PC-9 (cell line): ENCODE results near the gene PTPRR. TPM values are rescaled to one million over a fixed set of nuclear protein-coding genes. Genes with fewer than 3 reads are reported as not detected.

Source experiments
- BruUV-seq: library from RNA; stranded (reverse); fragments of 400-500 nt; replicated peaks from 2 replicates; lab custom pipeline; 2021; lab: Mats Ljungman, UMichigan
- CTCF ChIA-PET: fragments of 300-600 bp; sonication (Branson Sonifier 250); formaldehyde crosslinking; loops from one replicate; lab custom pipeline; 2022; ENCODE audit warnings: antibody characterized with exemption; lab: Charles Lee
- POLR2A ChIA-PET: fragments of 300-600 bp; sonication (Branson Sonifier 250); formaldehyde crosslinking; loops from one replicate; lab custom pipeline; 2022; ENCODE audit warnings: antibody characterized with exemption; ENCODE audit not compliant: unreplicated experiment; lab: Charles Lee
- DNase-seq, 2 experiments: peaks; one replicate each; pipeline versions ENCODE4 v3.0.0 to v3.0.0-alpha.2; 2015 to 2022; ENCODE audit warnings: mixed read lengths in 1 of 2
- H2AFZ ChIP-seq: fragments of 200-600 bp; sonication (generic); 2 replicates; pipeline ENCODE4 v1.8.1; 2017; ENCODE audit warnings: antibody characterized with exemption
- H3F3A ChIP-seq: fragments of 200-600 bp; sonication (generic); 2 replicates; pipeline ENCODE4 v1.8.1; 2017; ENCODE audit warnings: antibody characterized with exemption, mild to moderate bottlenecking, low read depth; ENCODE audit not compliant: insufficient read depth
- H3K27ac ChIP-seq: fragments of 200-600 bp; sonication (generic); 2 replicates; pipeline ENCODE4 v1.6.1; 2016; ENCODE audit warnings: mixed run types
- H3K27me3 ChIP-seq: fragments of 200-600 bp; sonication (generic); 2 replicates; pipeline ENCODE4 v1.6.1; 2016; ENCODE audit warnings: low read depth, mixed run types; ENCODE audit not compliant: insufficient read depth
- H3K36me3 ChIP-seq: fragments of 200-600 bp; sonication (generic); 2 replicates; pipeline ENCODE4 v1.6.1; 2016; ENCODE audit warnings: low read depth, mixed run types
- H3K4me1 ChIP-seq: fragments of 200-600 bp; sonication (generic); replicated peaks from 2 replicates; pipeline ENCODE4 v1.6.1; 2016; ENCODE audit warnings: mixed run types; ENCODE audit not compliant: insufficient read depth
- H3K4me2 ChIP-seq: fragments of 200-600 bp; sonication (generic); 2 replicates; pipeline ENCODE4 v1.6.1; 2017; ENCODE audit warnings: mixed run types
- H3K4me3 ChIP-seq: fragments of 200-600 bp; sonication (generic); 2 replicates; pipeline ENCODE4 v1.6.1; 2016; ENCODE audit warnings: mixed run types
- H3K79me2 ChIP-seq: fragments of 200-600 bp; sonication (generic); 2 replicates; pipeline ENCODE4 v1.6.1; 2017; ENCODE audit warnings: low read depth, mixed run types
- H3K9me2 ChIP-seq: fragments of 200-600 bp; sonication (generic); 2 replicates; pipeline ENCODE4 v1.8.1; 2017; ENCODE audit warnings: mild to moderate bottlenecking; ENCODE audit not compliant: insufficient read depth
- H3K9me3 ChIP-seq: fragments of 200-600 bp; sonication (generic); 2 replicates; pipeline ENCODE4 v1.8.1; 2016; ENCODE audit warnings: low read depth; ENCODE audit not compliant: insufficient read depth
- H4K20me1 ChIP-seq: fragments of 200-600 bp; sonication (generic); 2 replicates; pipeline ENCODE4 v1.8.1; 2017; ENCODE audit not compliant: insufficient read depth
- EZH2 ChIP-seq: fragments of 200-600 bp; sonication (generic); IDR thresholded peaks from 2 replicates; pipeline ENCODE4 v1.8.0; 2017; ENCODE audit warnings: antibody characterized with exemption, low read depth
- intact Hi-C: fragments of 100-400 bp; cut with micrococcal nuclease; formaldehyde crosslinking; loops from one replicate; pipeline ENCODE4 v1.10.0; 2022; ENCODE audit not compliant: unreplicated experiment
- total RNA-seq: library from RNA; stranded (reverse); gene quantifications from 2 replicates; pipeline ENCODE4 v1.2.3, GENCODE V29; 2021
- TF ChIP-seq, protein P1 (sequence below): fragments of 200-600 bp; sonication (generic); conservative IDR thresholded peaks from 2 replicates; pipeline ENCODE4 v1.6.1; 2017; ENCODE audit warnings: mixed run types, antibody characterized with exemption, mild to moderate bottlenecking, moderate library complexity

PTPRR gene
- total RNA-seq, 1 experiment from 2014 or later, result 12.2 TPM

DNA sequence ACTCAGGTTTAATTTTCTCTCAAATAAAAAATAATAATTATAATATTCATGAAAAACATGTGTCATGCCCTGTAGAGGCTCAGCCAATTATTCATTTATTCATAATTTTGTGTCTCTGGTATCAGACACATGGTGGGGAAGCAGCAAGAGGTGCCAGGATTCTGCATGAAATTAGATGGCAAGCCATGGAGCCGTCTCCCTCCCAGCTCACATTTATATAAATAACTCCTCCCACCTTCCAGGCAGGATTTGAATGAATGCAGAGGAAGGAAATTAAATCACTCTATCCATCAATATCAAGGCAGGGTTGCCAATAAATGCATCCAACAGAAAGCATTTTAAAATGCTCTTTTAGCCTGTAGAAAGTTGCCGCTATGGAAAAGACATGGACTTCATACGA, 98.1 kb downstream of the PTPRR start:
- Histone ChIP-seq H3K9me2 (no peaks in the 10 kb centered on the region), H3K4me2 (no peak overlapping the region), H3K4me3 (no peak overlapping the region), H4K20me1 (no peaks in the 10 kb centered on the region), H3F3A (no peaks in the 10 kb centered on the region), H3K36me3 (no peaks in the 10 kb centered on the region), H3K27ac (no peak overlapping the region), H2AFZ (no peak overlapping the region), H3K79me2 (no peaks in the 10 kb centered on the region), H3K9me3 (peaks cover 9% of the 10 kb centered on the region; the same call in 1 of the 2 replicates), H3K4me1 (peaks cover 2% of the 10 kb centered on the region; the same call in 1 of the 2 replicates), H3K27me3 (no peaks in the 10 kb centered on the region)
- intact Hi-C loops, result loop anchor here (5.0 kb wide), 1 partner anchor 90 kb away; no protein-coding TSS in a partner anchor
- no TSS peak for BruUV-seq
- ChIA-PET CTCF (no interaction called here), POLR2A (no interaction called here)
- no peak for TF ChIP-seq EZH2
- TF ChIP-seq, protein P1, sequence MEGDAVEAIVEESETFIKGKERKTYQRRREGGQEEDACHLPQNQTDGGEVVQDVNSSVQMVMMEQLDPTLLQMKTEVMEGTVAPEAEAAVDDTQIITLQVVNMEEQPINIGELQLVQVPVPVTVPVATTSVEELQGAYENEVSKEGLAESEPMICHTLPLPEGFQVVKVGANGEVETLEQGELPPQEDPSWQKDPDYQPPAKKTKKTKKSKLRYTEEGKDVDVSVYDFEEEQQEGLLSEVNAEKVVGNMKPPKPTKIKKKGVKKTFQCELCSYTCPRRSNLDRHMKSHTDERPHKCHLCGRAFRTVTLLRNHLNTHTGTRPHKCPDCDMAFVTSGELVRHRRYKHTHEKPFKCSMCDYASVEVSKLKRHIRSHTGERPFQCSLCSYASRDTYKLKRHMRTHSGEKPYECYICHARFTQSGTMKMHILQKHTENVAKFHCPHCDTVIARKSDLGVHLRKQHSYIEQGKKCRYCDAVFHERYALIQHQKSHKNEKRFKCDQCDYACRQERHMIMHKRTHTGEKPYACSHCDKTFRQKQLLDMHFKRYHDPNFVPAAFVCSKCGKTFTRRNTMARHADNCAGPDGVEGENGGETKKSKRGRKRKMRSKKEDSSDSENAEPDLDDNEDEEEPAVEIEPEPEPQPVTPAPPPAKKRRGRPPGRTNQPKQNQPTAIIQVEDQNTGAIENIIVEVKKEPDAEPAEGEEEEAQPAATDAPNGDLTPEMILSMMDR, result no peak
- no peak for DNase-seq

DNA sequence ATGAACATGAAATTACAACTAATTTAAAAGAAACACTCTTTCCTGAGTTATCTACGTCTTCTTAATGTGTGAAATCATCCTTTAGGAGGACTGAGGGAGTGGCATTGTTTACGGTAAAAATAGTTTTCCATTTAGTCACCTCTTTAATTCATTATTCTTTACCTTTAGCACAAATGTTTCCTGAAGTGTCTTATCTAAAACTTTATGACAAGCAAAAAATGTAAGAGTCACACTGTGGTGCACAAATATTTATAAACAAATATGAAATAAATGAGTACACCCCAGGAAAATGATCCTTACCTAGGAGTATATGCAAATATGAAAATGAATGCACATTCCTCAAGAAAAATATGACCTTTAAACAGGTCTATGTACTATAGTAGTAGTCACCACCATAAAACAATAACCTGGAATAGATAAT, 104.6 kb downstream of the PTPRR start:
- ChIA-PET POLR2A (no interaction called here), CTCF (no interaction called here)
- intact Hi-C loops, result loop anchor here (1.0 kb wide), 1 partner anchor 72 kb away; no protein-coding TSS in a partner anchor
- Histone ChIP-seq H3K27me3 (no peaks in the 10 kb centered on the region), H2AFZ (peak overlapping the region; percentile 23; the same call in 1 of the 2 replicates), H3K27ac (peak overlapping the region; percentile 80), H3K36me3 (no peaks in the 10 kb centered on the region), H4K20me1 (no peaks in the 10 kb centered on the region), H3F3A (peaks cover 10% of the 10 kb centered on the region; the same call in 1 of the 2 replicates), H3K9me3 (peaks cover 18% of the 10 kb centered on the region; the same call in 1 of the 2 replicates), H3K79me2 (no peaks in the 10 kb centered on the region), H3K4me1 (peaks cover 26% of the 10 kb centered on the region), H3K9me2 (no peaks in the 10 kb centered on the region), H3K4me2 (peak overlapping the region; percentile 38), H3K4me3 (0 out of 2 replicates have a peak overlapping the region, but pooled peaks have one; percentile 20)
- peak in 1 of 2 experiments; percentile 89 for DNase-seq
- TF ChIP-seq, protein P1, result no peak
- no peak for TF ChIP-seq EZH2
- no TSS peak for BruUV-seq

DNA sequence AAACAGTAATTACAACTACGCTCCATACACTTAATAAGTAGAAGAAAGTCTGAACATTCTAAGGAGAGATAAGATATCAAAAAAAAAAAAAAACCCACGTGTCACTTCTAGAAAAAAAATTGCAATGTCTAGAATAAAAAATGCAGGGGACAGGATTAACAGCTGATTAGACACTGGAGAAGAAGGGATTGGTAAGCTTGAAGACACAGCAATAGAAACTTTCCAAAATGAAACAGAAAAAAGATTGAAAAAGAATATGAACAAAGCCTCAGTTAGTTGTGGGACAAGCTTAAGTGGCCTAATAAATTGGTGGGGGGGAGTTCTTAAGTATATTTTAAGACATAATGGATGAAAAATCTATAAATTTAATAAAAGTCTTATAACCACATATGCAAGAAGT, 105.5 kb downstream of the PTPRR start:
- H2AFZ ChIP-seq, result peak overlapping the region; percentile 23; the same call in 1 of the 2 replicates
- H3K4me2 ChIP-seq, result no peak overlapping the region
- no peak for TF ChIP-seq EZH2
- TF ChIP-seq, protein P1, result no peak
- H3K4me1 ChIP-seq, result peaks cover 26% of the 10 kb centered on the region
- no peaks in the 10 kb centered on the region for H3K36me3 ChIP-seq
- ChIA-PET CTCF (no interaction called here), POLR2A (interaction anchor here (0.6 kb wide), 1 partner anchor 41 kb away, joined by 3 read pairs; no protein-coding TSS in a partner anchor)
- H3K27ac ChIP-seq, result peak overlapping the region; percentile 80
- peaks cover 10% of the 10 kb centered on the region; the same call in 1 of the 2 replicates for H3F3A ChIP-seq
- H3K4me3 ChIP-seq, result no peak overlapping the region
- H3K79me2 ChIP-seq, result no peaks in the 10 kb centered on the region
- H3K9me3 ChIP-seq, result peaks cover 10% of the 10 kb centered on the region; the same call in 1 of the 2 replicates
- H3K27me3 ChIP-seq, result no peaks in the 10 kb centered on the region
- no TSS peak for BruUV-seq
- H4K20me1 ChIP-seq, result no peaks in the 10 kb centered on the region
- DNase-seq, result no peak
- H3K9me2 ChIP-seq, result no peaks in the 10 kb centered on the region
- intact Hi-C loops, result no loop called here
